KMS-11 (cell line): ENCODE results near the gene SCT.

ENCODE experiments used
- H2AFZ ChIP-seq: fragments of 200-600 bp; sonication (generic); 2 replicates; pipeline ENCODE4 v1.6.1; 2016; ENCODE audit warnings: antibody characterized with exemption, mixed run types, low read depth
- H3K27ac ChIP-seq: fragments of 200-600 bp; sonication (generic); 2 replicates; pipeline ENCODE4 v1.6.1; 2016; ENCODE audit warnings: mild to moderate bottlenecking, mixed run types
- H3K27me3 ChIP-seq: fragments of 200-600 bp; sonication (generic); 2 replicates; pipeline ENCODE4 v1.6.1; 2017; ENCODE audit warnings: mild to moderate bottlenecking, low read depth, mixed run types, moderate library complexity; ENCODE audit not compliant: insufficient read depth
- H3K36me3 ChIP-seq: fragments of 200-600 bp; sonication (generic); 2 replicates; pipeline ENCODE4 v1.6.1; 2017; ENCODE audit warnings: mild to moderate bottlenecking, mixed run types; ENCODE audit not compliant: insufficient read depth
- H3K4me1 ChIP-seq: fragments of 200-600 bp; sonication (generic); 2 replicates; pipeline ENCODE4 v1.6.1; 2016; ENCODE audit warnings: mild to moderate bottlenecking, low read depth, mixed run types; ENCODE audit not compliant: poor library complexity, severe bottlenecking
- H3K4me2 ChIP-seq: fragments of 200-600 bp; sonication (generic); 2 replicates; pipeline ENCODE4 v1.7.0; 2016; ENCODE audit warnings: mild to moderate bottlenecking, mixed run types
- H3K4me3 ChIP-seq: fragments of 200-600 bp; sonication (generic); IDR thresholded peaks from 2 replicates; pipeline ENCODE4 v1.6.1; 2017; ENCODE audit warnings: low read depth, low read length, mixed read lengths; ENCODE audit not compliant: insufficient read depth
- H3K79me2 ChIP-seq: fragments of 200-600 bp; sonication (generic); 2 replicates; pipeline ENCODE4 v1.6.1; 2016; ENCODE audit warnings: low read depth, mixed run types; ENCODE audit not compliant: insufficient read depth
- H3K9ac ChIP-seq: fragments of 200-600 bp; sonication (generic); 2 replicates; pipeline ENCODE4 v1.6.1; 2016; ENCODE audit warnings: mild to moderate bottlenecking, mixed run types
- H4K20me1 ChIP-seq: fragments of 200-600 bp; sonication (generic); 2 replicates; pipeline ENCODE4 v1.6.1; 2016; ENCODE audit warnings: mild to moderate bottlenecking, mixed run types; ENCODE audit not compliant: insufficient read depth
- CTCF ChIP-seq: fragments of 200-600 bp; sonication (generic); conservative IDR thresholded peaks from 2 replicates; pipeline ENCODE4 v1.6.1; 2017; ENCODE audit warnings: low read depth, mild to moderate bottlenecking, antibody characterized with exemption, low read length, moderate library complexity, mixed read lengths

The SCT gene

GRCh38 chr11:612961-613300 is 14.1 kb downstream of the SCT start:
- Histone ChIP-seq H3K27ac (no peak overlapping the region), H3K4me3 (no peak overlapping the region), H3K27me3 (no peaks in the 10 kb centered on the region), H3K79me2 (no peaks in the 10 kb centered on the region), H3K4me2 (no peak overlapping the region), H3K9ac (no peak overlapping the region), H3K4me1 (peaks cover 16% of the 10 kb centered on the region), H3K36me3 (no peaks in the 10 kb centered on the region; the same call in 1 of the 2 replicates), H4K20me1 (no peaks in the 10 kb centered on the region), H2AFZ (no peak overlapping the region)
- TF ChIP-seq CTCF, result no peak

- Histone ChIP-seq H3K27me3 (no peaks in the 10 kb centered on the region), H3K9ac (no peak overlapping the region), H3K27ac (no peak overlapping the region), H3K4me2 (no peak overlapping the region), H4K20me1 (no peaks in the 10 kb centered on the region), H3K4me1 (peaks cover 16% of the 10 kb centered on the region), H3K36me3 (no peaks in the 10 kb centered on the region; the same call in 1 of the 2 replicates), H3K79me2 (no peaks in the 10 kb centered on the region), H2AFZ (no peak overlapping the region), H3K4me3 (no peak overlapping the region)
- no peak; the same call in 1 of the 2 replicates for TF ChIP-seq CTCF
Observed at GRCh38 chr11:612201-612960, 14.6 kb downstream of the SCT start.

GRCh38 chr11:611001-611996 is 15.7 kb downstream of the SCT start:
- H3K27ac ChIP-seq, result no peak overlapping the region
- no peak overlapping the region for H2AFZ ChIP-seq
- peaks cover 14% of the 10 kb centered on the region for H3K4me1 ChIP-seq
- H3K79me2 ChIP-seq, result no peaks in the 10 kb centered on the region
- H3K36me3 ChIP-seq, result no peaks in the 10 kb centered on the region; the same call in 1 of the 2 replicates
- no peak overlapping the region for H3K9ac ChIP-seq
- no peak overlapping the region for H3K4me2 ChIP-seq
- H3K27me3 ChIP-seq, result no peaks in the 10 kb centered on the region
- H4K20me1 ChIP-seq, result no peaks in the 10 kb centered on the region
- no peak overlapping the region for H3K4me3 ChIP-seq
- no peak for TF ChIP-seq CTCF

GRCh38 chr11:610146-610801 is 16.7 kb downstream of the SCT start:
- H3K36me3 ChIP-seq, result no peaks in the 10 kb centered on the region; the same call in 1 of the 2 replicates
- no peak overlapping the region for H3K4me3 ChIP-seq
- peaks cover 10% of the 10 kb centered on the region for H3K4me1 ChIP-seq
- no peaks in the 10 kb centered on the region for H3K79me2 ChIP-seq
- H3K4me2 ChIP-seq, result no peak overlapping the region
- H2AFZ ChIP-seq, result no peak overlapping the region
- TF ChIP-seq CTCF, result no peak
- H3K27me3 ChIP-seq, result no peaks in the 10 kb centered on the region
- no peak overlapping the region for H3K9ac ChIP-seq
- no peaks in the 10 kb centered on the region for H4K20me1 ChIP-seq
- no peak overlapping the region for H3K27ac ChIP-seq
